GM12874 (cell line): ENCODE measurements around the gene TGFBR3.

Experiments
- TF ChIP-seq, protein P1 (sequence below): IDR thresholded peaks from 2 replicates; pipeline ENCODE4 v1.5.1; 2011; ENCODE audit warnings: low read depth, mild to moderate bottlenecking, control low read depth, low read length, moderate library complexity; ENCODE audit not compliant: insufficient read depth

TGFBR3 gene

DNA sequence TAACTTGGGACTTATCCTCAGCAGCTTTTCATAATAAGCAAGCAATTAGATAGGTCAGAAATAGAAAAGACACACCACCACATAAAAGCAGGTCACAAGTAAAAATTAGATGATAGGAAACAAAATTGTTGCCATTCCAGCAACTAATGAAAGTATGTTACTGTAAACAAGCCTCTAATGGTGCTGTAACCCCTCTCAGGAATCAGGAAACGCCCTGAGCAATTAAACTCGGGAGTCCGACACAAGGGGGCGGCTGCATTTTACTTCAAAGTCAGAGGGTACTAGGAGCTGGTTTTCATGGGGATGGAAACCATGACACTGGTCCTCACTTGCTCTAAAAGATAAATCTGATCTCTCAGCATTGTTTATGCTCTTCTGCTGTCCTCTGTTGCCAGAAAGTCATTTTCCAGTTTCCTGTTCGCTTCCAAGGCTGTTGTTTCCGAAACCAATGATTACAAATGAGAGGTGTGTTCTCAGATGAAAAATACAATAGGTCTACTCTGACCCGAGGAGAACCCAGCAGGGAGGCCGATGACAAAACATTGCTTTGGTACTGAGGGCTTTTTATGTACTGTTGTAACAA, 93.4 kb downstream of the TGFBR3 start:
- TF ChIP-seq, protein P1, sequence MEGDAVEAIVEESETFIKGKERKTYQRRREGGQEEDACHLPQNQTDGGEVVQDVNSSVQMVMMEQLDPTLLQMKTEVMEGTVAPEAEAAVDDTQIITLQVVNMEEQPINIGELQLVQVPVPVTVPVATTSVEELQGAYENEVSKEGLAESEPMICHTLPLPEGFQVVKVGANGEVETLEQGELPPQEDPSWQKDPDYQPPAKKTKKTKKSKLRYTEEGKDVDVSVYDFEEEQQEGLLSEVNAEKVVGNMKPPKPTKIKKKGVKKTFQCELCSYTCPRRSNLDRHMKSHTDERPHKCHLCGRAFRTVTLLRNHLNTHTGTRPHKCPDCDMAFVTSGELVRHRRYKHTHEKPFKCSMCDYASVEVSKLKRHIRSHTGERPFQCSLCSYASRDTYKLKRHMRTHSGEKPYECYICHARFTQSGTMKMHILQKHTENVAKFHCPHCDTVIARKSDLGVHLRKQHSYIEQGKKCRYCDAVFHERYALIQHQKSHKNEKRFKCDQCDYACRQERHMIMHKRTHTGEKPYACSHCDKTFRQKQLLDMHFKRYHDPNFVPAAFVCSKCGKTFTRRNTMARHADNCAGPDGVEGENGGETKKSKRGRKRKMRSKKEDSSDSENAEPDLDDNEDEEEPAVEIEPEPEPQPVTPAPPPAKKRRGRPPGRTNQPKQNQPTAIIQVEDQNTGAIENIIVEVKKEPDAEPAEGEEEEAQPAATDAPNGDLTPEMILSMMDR = no peak

DNA sequence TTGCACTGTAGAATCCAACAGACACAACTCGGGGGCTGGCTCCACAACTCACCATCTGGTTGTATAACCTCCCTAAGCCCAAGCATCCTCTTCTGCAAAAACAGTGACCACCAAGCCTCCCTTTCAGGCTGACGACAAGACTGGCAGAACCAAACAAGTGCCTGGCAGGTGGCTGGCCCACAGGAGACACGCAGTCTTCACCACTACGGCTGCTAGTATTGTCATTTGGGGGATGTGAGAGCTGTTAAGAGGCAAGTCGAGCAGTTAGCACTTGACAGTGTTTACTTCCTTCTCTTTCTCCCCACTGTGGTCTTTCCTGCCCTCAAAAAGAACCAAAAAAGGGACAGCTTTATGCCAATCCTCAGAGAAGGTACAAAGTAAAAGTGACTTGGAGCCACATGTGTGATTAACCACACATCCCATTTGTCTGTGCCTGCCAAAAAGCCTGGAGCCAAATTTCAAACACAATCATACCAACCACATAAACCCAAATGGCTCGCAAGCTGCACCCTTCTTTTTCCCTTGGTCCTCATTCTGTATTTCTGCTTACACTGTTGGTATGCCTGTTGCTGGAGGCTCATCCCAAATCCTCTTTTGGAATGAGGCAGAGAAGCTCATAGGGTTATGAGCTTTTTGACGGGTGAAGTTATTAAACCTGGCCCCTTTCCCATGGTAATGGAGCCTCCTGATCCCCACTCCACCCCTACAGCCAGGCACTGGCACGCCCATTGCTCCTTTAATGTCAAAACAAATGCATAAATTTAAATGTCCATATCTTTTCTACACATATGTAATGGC, 94.1 kb downstream of the TGFBR3 start:
- TF ChIP-seq, protein P1 = no peak

DNA sequence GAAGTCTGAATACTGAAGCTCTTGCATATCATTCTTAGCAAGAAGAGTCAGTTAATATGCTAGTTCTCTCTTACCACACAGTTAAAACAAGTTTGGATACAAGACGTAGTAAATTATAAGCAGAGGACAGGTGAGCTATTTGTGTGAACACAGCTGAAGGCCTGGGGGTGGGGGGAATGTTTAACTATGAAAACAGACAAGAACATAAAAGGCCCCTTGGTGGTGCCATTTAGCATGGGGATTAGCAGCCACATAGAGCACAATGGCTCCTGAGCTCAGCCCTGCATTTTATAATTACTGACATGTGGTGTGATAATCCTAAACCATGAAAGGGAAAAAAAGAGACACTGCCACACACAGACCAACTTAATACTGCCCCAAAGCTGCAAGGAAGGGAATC, 94.8 kb downstream of the TGFBR3 start:
- TF ChIP-seq, protein P1 = no peak

DNA sequence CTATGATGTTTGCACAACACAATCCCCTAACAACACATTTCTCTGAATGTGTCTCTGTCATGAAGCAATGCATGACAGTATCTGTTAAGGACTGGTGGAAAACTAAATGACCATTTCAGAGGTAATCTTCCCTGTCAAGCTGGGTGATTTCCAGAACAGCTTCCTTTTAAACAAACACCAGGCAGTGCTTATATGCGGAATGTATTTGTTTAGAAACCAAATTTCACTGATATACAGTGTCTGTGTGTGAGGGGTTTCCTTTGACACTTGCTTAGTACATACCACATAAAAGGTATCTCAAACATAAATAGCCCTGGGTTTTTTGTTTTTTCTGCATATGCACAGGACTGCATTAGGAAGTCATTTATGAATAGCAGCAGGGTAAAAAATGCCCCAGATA, 95.6 kb downstream of the TGFBR3 start:
- TF ChIP-seq, protein P1 = no peak

DNA sequence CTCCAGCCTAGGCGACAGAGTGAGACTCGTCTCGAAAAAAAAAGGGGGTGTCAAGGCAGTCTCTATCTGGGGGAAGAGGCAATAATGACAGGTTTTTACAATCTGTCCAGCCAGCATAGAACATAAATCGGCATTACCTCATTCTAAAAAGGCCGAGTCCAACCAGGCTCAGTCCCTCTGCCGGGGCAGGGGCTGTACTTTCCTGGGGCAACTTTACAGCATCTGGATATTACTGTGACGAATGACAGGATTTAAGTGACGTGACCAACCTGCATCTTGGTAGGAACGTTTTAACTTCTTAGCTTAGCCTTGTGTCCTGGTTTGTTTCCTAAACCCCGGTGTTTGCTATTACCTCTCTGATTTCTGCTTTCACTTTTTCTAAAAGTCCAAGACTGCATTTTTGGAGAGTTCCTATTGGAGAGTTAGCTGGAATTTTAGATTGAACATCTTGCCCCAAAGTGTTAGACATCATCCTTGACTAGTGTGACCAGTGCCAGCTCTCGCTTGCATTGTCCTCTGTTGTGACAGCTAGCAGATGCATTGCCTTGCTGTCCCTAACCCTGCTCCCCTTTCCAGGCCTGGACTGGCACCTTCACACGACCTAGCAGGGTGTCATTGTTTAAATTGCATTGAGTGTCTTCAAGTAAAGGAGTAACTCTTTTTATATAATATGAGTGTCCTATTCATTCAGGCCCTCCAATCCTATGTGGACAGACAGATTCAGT, 96.5 kb downstream of the TGFBR3 start:
- TF ChIP-seq, protein P1 = no peak

DNA sequence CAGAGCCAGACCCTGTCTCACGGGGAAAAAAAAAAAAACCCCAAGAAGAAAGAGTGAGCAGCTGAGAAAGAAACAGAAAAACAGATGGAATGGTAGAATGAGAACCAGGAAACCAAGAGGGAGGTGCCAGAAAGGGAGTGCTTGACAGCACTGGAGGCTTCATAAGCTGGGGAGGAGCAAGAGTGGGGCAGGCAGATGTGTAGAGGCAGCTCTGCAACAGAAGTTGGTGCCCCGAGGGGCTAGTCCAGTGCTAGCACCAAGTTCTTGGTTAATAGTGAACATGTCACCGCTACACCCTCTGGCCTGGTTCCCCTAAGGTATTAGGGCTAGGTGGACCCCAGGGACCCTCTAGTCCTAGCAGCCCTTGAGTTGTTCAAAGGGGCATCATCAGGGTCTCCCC, 98.0 kb downstream of the TGFBR3 start:
- TF ChIP-seq, protein P1 = no peak

DNA sequence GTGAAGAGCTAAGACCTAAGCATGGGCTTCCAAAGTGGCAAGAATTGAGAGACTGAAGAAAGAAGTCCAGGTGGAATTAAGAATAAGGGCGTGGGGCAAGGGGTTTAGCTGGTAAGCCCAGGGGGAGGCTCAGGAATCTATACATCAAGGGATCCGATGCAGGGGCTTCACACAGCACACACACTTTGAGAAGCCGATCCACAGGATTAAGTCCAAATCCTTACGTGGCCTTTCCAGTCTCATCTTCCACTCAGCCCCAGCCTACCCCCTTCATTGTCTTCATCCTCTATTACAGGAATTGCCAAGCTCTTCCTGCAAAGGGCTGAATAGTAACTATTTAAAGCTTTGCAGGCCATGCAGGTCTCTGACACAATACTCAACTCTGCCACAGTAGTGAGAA, 101.3 kb downstream of the TGFBR3 start:
- TF ChIP-seq, protein P1 = no peak
